Measurements from ENCODE around the gene RFPL2. TPM values are rescaled to one million over a fixed set of nuclear protein-coding genes. Genes with fewer than 3 reads are reported as not detected.
"Not testable (repeated sequence)": the region's sequence is repeated elsewhere in the genome, so short reads cannot be mapped to it uniquely, and the experiment has no call there.

Gene RFPL2
- polyA plus RNA-seq, 12 donors: 0.15 TPM; not detected in 11

DNA sequence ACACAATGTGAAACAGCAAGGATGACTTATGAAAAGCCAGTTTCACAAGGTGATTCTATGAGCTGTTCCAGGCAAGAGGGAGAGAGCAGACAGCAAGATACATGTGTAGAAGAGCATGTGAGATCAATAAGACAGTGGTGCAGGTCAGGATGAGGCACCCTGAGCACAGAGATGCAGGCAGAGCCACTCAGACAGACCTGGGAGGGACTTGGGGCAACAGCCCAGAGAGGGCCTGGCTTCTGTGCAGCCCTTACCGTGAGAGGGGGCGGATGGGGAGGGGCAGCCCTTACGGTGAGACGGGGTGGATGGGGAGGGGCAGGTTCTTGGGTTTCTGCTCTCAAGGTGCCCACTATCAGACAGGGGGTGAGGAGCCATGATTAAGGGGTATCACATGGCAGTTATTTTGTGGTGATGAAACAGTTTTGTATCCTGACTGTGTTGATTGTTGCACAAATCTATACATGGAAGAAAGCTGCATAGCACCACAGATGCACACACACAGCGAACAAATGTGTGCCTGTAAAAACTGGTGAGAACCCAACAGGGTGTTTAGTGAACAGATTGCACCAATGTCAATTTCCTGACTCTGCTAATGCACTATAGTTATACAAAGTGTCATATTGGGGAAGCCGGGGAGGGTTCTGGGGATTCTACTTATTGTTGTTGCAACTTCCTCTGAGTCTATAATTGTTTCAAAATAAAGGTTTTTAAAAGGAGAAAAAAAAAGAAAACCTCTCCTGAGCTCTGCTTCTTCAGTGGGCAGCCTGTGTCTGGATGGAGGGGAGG lies 40.6 kb downstream of the RFPL2 start:
- no peak for DNase-seq

DNA sequence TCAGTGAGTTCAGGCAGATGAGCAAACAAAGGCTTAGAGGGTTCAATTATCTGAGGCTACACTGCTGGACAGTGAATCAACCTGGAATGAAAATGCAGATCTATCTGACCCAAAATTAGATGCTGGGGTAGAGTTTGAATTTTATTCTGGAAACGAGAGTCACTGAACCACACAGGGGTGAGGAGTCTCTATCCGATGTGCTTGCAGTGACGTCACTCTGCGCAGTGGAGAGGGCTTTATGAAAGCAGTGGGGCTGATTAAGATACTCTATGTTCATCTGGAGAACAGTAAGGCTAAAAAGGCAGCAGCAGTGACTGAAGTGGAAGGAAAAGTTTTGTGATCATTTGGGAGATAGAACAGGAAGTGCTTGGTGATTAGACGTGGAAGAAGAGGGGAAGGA lies 44.5 kb downstream of the RFPL2 start:
- DNase-seq: not testable (repeated sequence)

- DNase-seq: no peak
These were observed 46.0 kb downstream of the RFPL2 start, which contains the start of gene C22orf42 for GRCh38 chr22:32158712-32159533. TSS of gene C22orf42 (minus strand) at chr22:32159303. CDS start at chr22:32159215, 88 bp downstream.

DNA sequence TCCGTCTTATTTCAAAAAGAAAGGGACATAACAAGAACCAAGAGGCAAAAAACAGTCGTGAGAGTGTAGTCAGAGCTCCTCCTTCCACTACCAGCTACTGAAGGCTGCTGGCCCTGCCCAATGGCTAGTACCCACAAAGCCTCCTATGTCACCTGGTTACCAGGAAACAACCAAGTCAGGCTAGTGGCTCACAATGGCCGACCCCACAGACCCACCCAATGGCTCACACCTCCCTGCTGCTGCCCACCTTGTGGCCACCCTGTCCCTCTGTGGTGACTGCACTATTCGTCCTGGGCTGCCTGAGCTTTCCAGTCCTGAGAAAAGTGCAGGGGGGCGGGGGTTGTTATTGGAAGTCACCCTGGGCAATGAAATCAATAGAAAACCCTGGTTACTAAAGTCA lies 47.2 kb downstream of the RFPL2 start:
- not testable (repeated sequence) for DNase-seq

GRCh38 chr22:32154727-32155126 lies 50.1 kb downstream of the RFPL2 start:
- DNase-seq: not testable (repeated sequence)

DNA sequence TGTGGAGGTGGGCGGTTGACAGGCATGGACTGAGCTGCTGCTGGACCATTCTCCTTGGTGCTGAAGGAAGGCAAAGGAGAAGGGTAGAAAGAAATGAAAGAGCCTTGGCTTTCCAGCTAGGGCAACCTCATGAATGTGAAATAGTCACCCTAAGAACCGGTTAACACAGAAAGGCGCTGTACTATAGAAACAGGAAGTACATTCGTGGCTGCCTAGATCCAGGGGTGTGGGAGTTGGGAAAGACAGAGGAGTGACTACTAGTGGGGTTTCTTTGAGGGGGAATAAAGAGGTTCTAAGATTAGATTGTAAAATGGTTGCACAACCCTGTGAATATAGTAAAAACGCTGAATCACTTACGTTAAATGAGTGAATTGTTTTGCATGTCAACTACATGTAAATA lies 53.2 kb downstream of the RFPL2 start:
- DNase-seq: not testable (repeated sequence)

GRCh38 chr22:32150647-32151046 lies 54.2 kb downstream of the RFPL2 start:
- DNase-seq: not testable (repeated sequence)

GRCh38 chr22:32148372-32148771 lies 56.5 kb downstream of the RFPL2 start:
- DNase-seq: not testable (repeated sequence)

DNA sequence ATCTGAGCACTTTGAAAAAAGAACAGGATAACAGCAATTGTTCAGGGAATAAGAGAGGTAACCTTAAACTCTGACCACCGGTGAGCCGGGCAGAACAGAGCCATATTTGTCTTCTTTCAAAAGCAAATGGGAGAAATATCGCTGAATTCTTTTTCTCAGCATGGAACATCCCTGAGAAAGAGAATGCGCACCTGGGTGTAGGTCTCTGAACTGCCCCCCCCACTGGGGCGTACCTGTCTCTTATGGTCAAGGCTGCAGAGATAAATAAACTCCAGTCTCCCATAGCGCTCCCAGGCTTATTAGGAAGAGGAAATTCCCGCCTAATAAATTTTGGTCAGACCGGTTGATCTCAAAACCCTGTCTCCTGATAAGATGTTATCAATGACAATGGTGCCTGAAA lies 57.7 kb downstream of the RFPL2 start:
- DNase-seq: not testable (repeated sequence)

- peak; percentile 7 for DNase-seq
These were observed 60.2 kb downstream of the RFPL2 start for GRCh38 chr22:32144496-32145274.

DNA sequence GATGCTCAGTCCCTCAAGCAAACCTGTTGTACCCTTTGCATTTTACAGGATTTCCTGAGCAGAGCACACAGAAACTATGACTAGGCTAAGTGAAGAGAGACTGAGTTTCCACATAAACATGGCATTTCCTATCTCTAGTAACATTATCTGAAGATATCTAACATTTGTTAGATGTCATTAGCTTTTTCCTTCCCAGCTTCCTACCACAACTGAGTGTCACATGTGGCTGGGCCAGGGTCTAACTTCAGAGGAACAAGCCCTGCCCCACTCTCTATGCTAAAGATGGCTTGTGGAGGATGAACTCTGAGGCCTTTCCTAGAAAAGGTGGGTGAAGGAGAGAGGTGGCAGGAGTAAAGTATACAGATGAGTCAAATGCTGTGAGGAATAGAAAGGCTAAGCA lies 62.3 kb downstream of the RFPL2 start:
- no peak for DNase-seq

DNA sequence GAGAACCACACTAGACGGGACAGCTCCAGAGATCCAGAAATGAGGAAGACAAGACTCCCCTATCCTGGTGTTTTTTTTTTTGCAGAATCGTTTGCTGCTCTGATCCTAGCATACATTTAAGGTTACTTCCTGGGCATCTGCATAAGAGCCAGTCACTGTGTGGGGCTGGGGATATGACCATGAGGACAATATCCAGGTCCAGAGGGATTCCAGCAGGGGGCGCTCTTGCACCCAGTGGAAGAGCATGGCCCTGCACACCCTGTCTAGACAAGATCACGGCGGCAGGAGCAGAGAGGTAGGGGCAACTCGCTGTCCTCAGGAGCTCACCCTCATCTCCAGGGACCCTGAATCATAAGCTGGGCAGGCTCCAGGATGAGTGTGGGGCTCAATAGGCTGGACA lies 64.2 kb downstream of the RFPL2 start:
- DNase-seq: not testable (repeated sequence)

Other genes starting within 250 kb of the RFPL2 start
- 10 to 100 TPM in 1 of 12 donors, 1 to 10 TPM in 9, under 1 TPM in 1, not detected in 1; 0.71 to 10.8 (median 2.1) TPM for gene SLC5A1, start 161.8 kb downstream of the RFPL2 start, polyA plus RNA-seq (ENCODE audit: insufficient read length in 12 of 12)
- gene C22orf42, start 45.8 kb downstream of the RFPL2 start, polyA plus RNA-seq (ENCODE audit: insufficient read length in 12 of 12): under 1 TPM in 1 of 12 donors, not detected in 11; 0.48 TPM
- 1 to 10 TPM in 3 of 12 donors, under 1 TPM in 7, not detected in 2; 0.48 to 2.1 (median 0.89) TPM for gene SLC5A4, start 50.3 kb upstream of the RFPL2 start, polyA plus RNA-seq (ENCODE audit: insufficient read length in 12 of 12)
- gene RFPL3, start 152.8 kb upstream of the RFPL2 start, polyA plus RNA-seq (ENCODE audit: insufficient read length in 12 of 12): under 1 TPM in 2 of 12 donors, not detected in 10; 0.31 to 0.40 TPM
- 10 to 100 TPM in 11 of 12 donors, not detected in 1; 51.5 to 69.2 (median 59.5) TPM for gene RTCB, start 207.2 kb upstream of the RFPL2 start, polyA plus RNA-seq (ENCODE audit: insufficient read length in 12 of 12)

All from muscle of arm (tissue), 12 donors.